Activated naive CD4-positive, alpha-beta T cell treated with anti-CD3 and anti-CD28 coated beads for 36 hours (primary cell): Measurements from ENCODE around the gene TANGO6. TPM values are rescaled to one million over a fixed set of nuclear protein-coding genes. Genes with fewer than 3 reads are reported as not detected.
"Not testable (repeated sequence)": the region's sequence is repeated elsewhere in the genome, so short reads cannot be mapped to it uniquely, and the experiment has no call there.

Experiments used
- CTCF ChIA-PET: fragments of 350-600 bp; sonication (Branson Sonifier 250); formaldehyde crosslinking; loops from one replicate; lab custom pipeline; 2021; ENCODE audit warnings: antibody characterized with exemption; lab: Charles Lee
- DNase-seq: peaks from one replicate; pipeline ENCODE4 v3.0.0-alpha.2; 2020
- H3K27ac Mint-ChIP-seq: one replicate; pipeline ENCODE4 v1.8.0; 2021; ENCODE audit warnings: mild to moderate bottlenecking, mixed read lengths
- H3K27me3 Mint-ChIP-seq: one replicate; pipeline ENCODE4 v1.8.0; 2021; ENCODE audit warnings: low read depth, mixed read lengths
- H3K36me3 Mint-ChIP-seq: one replicate; pipeline ENCODE4 v1.8.0; 2021; ENCODE audit warnings: low read depth, mixed read lengths
- H3K4me1 Mint-ChIP-seq: one replicate; pipeline ENCODE4 v1.8.0; 2021; ENCODE audit warnings: low read depth, mixed read lengths
- H3K4me3 Mint-ChIP-seq: one replicate; pipeline ENCODE4 v1.8.0; 2021; ENCODE audit warnings: mild to moderate bottlenecking, moderate library complexity, mixed read lengths
- H3K9me3 Mint-ChIP-seq: one replicate; pipeline ENCODE4 v1.8.0; 2021; ENCODE audit warnings: mixed read lengths
- intact Hi-C: fragments of 100-400 bp; cut with micrococcal nuclease; formaldehyde crosslinking; loops from one replicate; pipeline ENCODE4 v1.15.1; 2023
- total RNA-seq, 2 experiments: library from RNA; stranded (reverse); gene quantifications; one replicate each; pipeline ENCODE4 v1.2.3, GENCODE V29; 2021

The TANGO6 gene
- total RNA-seq, 2 experiments from 2014 or later: 21.6 to 22.3 TPM

DNA sequence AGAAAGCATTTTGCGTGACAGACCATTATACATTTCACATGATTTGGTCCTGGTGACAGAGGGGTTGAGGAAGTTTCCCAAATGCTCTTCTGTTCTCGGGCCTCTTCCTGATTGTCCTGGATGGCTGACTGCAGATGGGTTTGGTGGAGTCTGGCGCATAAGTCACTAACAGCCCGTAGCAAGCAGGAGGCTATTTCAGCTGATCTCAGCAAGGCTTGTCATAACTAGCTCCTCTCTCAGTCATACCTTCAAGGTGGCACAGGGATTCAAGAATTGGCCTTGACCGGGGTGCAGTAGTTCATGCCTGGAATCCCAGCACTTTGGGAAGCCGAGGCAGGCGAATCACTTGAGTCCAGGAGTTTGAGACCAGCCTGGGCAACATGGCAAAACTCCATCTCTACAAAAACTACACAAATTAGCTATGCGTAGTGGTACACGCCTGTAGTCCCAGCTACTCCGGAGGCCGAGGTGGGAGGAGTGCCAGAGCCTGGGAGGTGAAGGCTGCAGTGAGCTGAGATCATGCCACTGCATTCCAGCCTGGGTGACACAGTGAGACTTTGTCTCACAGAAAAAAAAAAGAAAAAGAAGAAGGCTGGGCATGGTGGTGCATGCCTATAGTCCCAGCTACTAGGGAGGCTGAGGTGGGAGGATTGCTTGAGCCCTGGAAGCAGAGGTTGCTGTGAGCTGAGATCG is 193.2 kb downstream of the TANGO6 start:
- Mint-ChIP-seq H3K4me3 (no peak overlapping the region), H3K4me1 (no peaks in the 10 kb centered on the region), H3K9me3 (no peaks in the 10 kb centered on the region), H3K27me3 (no peaks in the 10 kb centered on the region), H3K27ac (no peak overlapping the region), H3K36me3 (peaks cover 26% of the 10 kb centered on the region)
- intact Hi-C loops: no loop called here
- CTCF ChIA-PET: interaction anchor here (0.6 kb wide), 1 partner anchor 665 kb away, joined by 4 read pairs; no protein-coding TSS in a partner anchor
- no peak for DNase-seq

- Mint-ChIP-seq H3K4me3 (no peak overlapping the region), H3K9me3 (no peaks in the 10 kb centered on the region), H3K27me3 (no peaks in the 10 kb centered on the region), H3K27ac (no peak overlapping the region), H3K4me1 (no peaks in the 10 kb centered on the region), H3K36me3 (peaks cover 32% of the 10 kb centered on the region)
- CTCF ChIA-PET: interaction anchor here (0.6 kb wide), 1 partner anchor 666 kb away, joined by 4 read pairs; no protein-coding TSS in a partner anchor
- intact Hi-C loops: no loop called here
- DNase-seq: no peak
Observed at GRCh38 chr16:69037373-69038160, 194.2 kb downstream of the TANGO6 start.

GRCh38 chr16:69039333-69039941 is 196.1 kb downstream of the TANGO6 start:
- Mint-ChIP-seq H3K27me3 (no peaks in the 10 kb centered on the region), H3K4me1 (no peaks in the 10 kb centered on the region), H3K27ac (no peak overlapping the region), H3K9me3 (no peaks in the 10 kb centered on the region), H3K36me3 (peaks cover 34% of the 10 kb centered on the region), H3K4me3 (no peak overlapping the region)
- CTCF ChIA-PET: interaction anchor here (0.6 kb wide), 2 partner anchors 206 to 223 kb away, joined by 3 read pairs; no protein-coding TSS in a partner anchor
- no peak for DNase-seq
- intact Hi-C loops: no loop called here

- no peaks in the 10 kb centered on the region for H3K4me1 Mint-ChIP-seq
- no peaks in the 10 kb centered on the region for H3K9me3 Mint-ChIP-seq
- peaks cover 34% of the 10 kb centered on the region for H3K36me3 Mint-ChIP-seq
- CTCF ChIA-PET: no interaction called here
- H3K27ac Mint-ChIP-seq: no peak overlapping the region
- intact Hi-C loops: no loop called here
- no peak for DNase-seq
- H3K4me3 Mint-ChIP-seq: no peak overlapping the region
- no peaks in the 10 kb centered on the region for H3K27me3 Mint-ChIP-seq
Observed at GRCh38 chr16:69040144-69040909, 197.0 kb downstream of the TANGO6 start.

- Mint-ChIP-seq H3K9me3 (no peaks in the 10 kb centered on the region), H3K36me3 (peaks cover 9% of the 10 kb centered on the region)
- CTCF ChIA-PET: interaction anchor here (0.6 kb wide), 1 partner anchor 209 kb away, joined by 7 read pairs; no protein-coding TSS in a partner anchor
Observed at GRCh38 chr16:69048328-69049120, 205.2 kb downstream of the TANGO6 start.

DNA sequence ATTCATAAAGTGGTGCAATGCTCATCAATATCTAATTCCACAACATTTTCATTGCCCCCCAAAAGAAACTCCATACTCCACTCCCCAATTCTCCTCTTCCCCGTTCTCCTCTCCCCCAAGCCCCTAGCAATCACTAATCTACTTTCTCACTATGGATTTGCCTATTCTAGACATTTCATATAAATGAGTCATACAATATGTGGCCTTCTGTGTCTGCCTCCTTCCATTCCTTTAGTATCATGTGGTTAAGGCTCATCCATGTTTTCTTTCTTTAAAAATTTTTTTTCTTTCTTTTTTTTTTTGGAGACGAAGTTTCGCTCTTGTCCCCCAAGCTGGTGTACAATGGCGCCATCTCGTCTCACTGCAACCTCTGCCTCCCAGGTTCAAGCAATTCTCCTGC is 205.8 kb downstream of the TANGO6 start:
- Mint-ChIP-seq H3K27me3 (no peaks in the 10 kb centered on the region), H3K4me3 (no peak overlapping the region), H3K36me3 (peaks cover 6% of the 10 kb centered on the region), H3K27ac (no peak overlapping the region), H3K4me1 (no peaks in the 10 kb centered on the region), H3K9me3 (no peaks in the 10 kb centered on the region)
- intact Hi-C loops: no loop called here
- CTCF ChIA-PET: no interaction called here
- DNase-seq: no peak

More at GRCh38 chr16:69048328-69049120, 205.2 kb downstream of the TANGO6 start:
- Mint-ChIP-seq H3K27me3 (no peaks in the 10 kb centered on the region), H3K4me3 (no peak overlapping the region), H3K4me1 (no peaks in the 10 kb centered on the region), H3K27ac (no peak overlapping the region)
- intact Hi-C loops: no loop called here
- DNase-seq: no peak

DNA sequence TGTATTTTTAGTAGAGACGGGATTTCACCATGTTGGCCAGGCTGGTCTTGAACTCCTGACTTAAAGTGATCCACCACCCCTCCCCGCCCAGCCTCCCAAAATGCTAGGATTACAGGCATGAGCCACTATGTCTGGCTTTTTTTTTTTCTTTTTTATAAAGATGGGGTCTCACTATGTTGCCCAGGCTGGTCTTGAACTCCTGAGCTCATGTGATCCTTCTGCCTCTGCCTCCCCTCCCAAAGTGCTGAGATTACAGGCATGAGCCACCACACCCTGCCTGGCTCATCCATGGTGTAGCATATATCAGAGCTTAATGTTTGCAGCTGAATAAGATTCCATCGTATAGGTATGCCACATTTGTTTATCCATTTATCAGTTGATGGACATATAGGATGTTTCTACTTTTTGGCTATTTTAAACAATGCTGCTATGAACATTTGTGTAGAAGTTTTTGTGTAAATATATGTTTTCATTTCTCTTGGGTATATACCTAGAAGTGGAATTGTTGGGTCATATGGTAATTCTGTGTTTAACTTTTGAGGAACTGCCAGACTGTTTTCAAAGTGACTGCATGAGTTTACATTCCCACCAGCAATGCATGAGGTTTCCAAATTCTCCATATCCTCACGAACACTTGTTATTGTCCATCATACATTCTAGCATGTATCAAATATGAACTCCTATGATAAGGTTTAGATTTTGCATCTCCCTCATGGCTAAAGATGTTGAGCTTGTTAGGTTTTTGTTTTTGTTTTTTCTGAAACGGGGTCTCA is 206.5 kb downstream of the TANGO6 start:
- peaks cover 6% of the 10 kb centered on the region for H3K36me3 Mint-ChIP-seq
- no peak for DNase-seq
- no peak overlapping the region for H3K27ac Mint-ChIP-seq
- H3K4me3 Mint-ChIP-seq: no peak overlapping the region
- no peaks in the 10 kb centered on the region for H3K4me1 Mint-ChIP-seq
- no peaks in the 10 kb centered on the region for H3K27me3 Mint-ChIP-seq
- no peaks in the 10 kb centered on the region for H3K9me3 Mint-ChIP-seq
- CTCF ChIA-PET: no interaction called here
- intact Hi-C loops: no loop called here

DNA sequence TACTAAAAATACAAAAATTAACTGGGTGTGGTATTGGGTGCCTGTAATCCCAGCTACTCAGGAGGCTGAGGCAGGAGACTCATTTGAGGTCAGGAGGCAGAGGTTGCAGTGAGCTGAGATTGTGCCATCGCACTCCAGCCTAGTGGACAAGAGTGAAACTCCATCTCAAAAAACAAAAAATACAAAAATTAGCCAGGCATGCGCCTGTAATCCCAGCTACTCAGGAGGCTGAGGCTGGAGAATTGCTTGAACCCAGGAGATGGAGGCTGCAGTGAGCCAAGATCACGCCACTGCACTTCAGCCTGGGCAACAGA is 208.1 kb downstream of the TANGO6 start:
- intact Hi-C loops, H3K4me3 Mint-ChIP-seq, DNase-seq, H3K9me3 Mint-ChIP-seq, H3K36me3 Mint-ChIP-seq, H3K27ac Mint-ChIP-seq, H3K4me1 Mint-ChIP-seq, H3K27me3 Mint-ChIP-seq: not testable (repeated sequence)
- CTCF ChIA-PET: interaction anchor here (1.0 kb wide), 1 partner anchor 522 kb away, joined by 3 read pairs; no protein-coding TSS in a partner anchor

- no peak overlapping the region for H3K27ac Mint-ChIP-seq
- H3K4me3 Mint-ChIP-seq: no peak overlapping the region
Observed at GRCh38 chr16:69055008-69055407, 211.7 kb downstream of the TANGO6 start.

DNA sequence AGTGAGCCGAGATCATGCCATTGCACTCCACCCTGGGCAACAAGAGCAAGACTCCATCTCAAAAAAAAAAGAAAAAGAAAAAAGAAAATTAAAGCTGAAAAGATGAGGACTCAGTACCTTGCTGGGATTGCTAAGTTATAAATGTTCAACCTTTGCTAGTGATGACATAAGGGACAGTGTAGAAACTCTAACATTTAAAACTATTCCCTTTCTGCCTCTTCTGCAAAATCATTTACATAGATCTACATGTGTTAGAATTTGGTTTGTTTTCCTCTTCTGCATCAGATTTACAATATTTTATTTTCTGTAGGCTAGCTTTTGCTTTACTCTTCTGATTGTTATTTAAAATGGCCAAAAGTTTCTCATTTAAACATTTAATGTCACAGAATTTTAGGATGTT is 212.6 kb downstream of the TANGO6 start:
- H3K36me3 Mint-ChIP-seq: no peaks in the 10 kb centered on the region
- no peak overlapping the region for H3K27ac Mint-ChIP-seq
- intact Hi-C loops: no loop called here
- H3K27me3 Mint-ChIP-seq: no peaks in the 10 kb centered on the region
- CTCF ChIA-PET: interaction anchor here (0.6 to 1.4 kb wide), 2 partner anchors 173 to 465 kb away, joined by 4 to 5 read pairs; no protein-coding TSS in a partner anchor
- H3K4me1 Mint-ChIP-seq: no peaks in the 10 kb centered on the region
- no peak overlapping the region for H3K4me3 Mint-ChIP-seq
- no peak for DNase-seq
- no peaks in the 10 kb centered on the region for H3K9me3 Mint-ChIP-seq

More at GRCh38 chr16:69055008-69055407, 211.7 kb downstream of the TANGO6 start:
- Mint-ChIP-seq H3K4me1 (no peaks in the 10 kb centered on the region), H3K27me3 (no peaks in the 10 kb centered on the region), H3K36me3 (peaks cover 2% of the 10 kb centered on the region), H3K9me3 (no peaks in the 10 kb centered on the region)
- CTCF ChIA-PET: interaction anchor here (0.7 kb wide), 1 partner anchor 212 kb away, joined by 3 read pairs; no protein-coding TSS in a partner anchor
- intact Hi-C loops: no loop called here
- no peak for DNase-seq

DNA sequence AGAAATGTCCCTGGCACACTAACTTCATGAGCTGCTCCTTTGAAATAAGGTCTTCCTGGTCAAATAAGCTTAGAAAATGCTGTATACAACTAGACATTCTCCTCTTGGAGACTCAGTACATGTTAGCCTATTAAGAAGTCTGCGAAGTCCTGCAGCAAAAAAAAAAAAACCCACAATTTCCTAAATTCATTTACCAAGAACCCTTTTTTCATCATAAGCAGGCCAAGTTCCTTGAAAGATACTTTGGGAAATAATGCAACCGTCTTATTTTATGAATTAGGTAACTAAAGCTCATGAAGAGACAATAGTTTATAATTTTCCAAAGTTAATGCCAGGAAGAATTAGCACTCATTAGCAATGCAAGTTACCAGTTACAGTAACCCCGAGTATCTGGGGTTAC is 213.1 kb downstream of the TANGO6 start:
- no peaks in the 10 kb centered on the region for H3K4me1 Mint-ChIP-seq
- CTCF ChIA-PET: interaction anchor here (0.6 to 1.4 kb wide), 3 partner anchors 174 to 466 kb away, joined by 3 to 5 read pairs (median 4); no protein-coding TSS in a partner anchor
- no peaks in the 10 kb centered on the region for H3K27me3 Mint-ChIP-seq
- H3K4me3 Mint-ChIP-seq: no peak overlapping the region
- intact Hi-C loops: no loop called here
- no peak overlapping the region for H3K27ac Mint-ChIP-seq
- H3K36me3 Mint-ChIP-seq: no peaks in the 10 kb centered on the region
- no peaks in the 10 kb centered on the region for H3K9me3 Mint-ChIP-seq
- DNase-seq: no peak
